GM12875 (cell line): ENCODE results near the gene EDEM3.
"Not testable (repeated sequence)": the region's sequence is repeated elsewhere in the genome, so short reads cannot be mapped to it uniquely, and the experiment has no call there.

Experiments used
- H3K4me3 ChIP-seq: one replicate; pipeline ENCODE4 v1.5.1; 2011; ENCODE audit warnings: low read depth, low read length, control low read depth
- CTCF ChIP-seq: IDR thresholded peaks from 2 replicates; pipeline ENCODE4 v1.5.1; 2011; ENCODE audit warnings: low read depth, mild to moderate bottlenecking, control low read depth, inconsistent platforms, low read length, moderate library complexity, borderline replicate concordance; ENCODE audit not compliant: insufficient read depth

Gene EDEM3

GRCh38 chr1:184792450-184792969 lies 37.9 kb upstream of the EDEM3 start:
- no peak overlapping the region for H3K4me3 ChIP-seq
- TF ChIP-seq CTCF, result no peak

- TF ChIP-seq CTCF, result no peak
- H3K4me3 ChIP-seq, result no peak overlapping the region
Measured at GRCh38 chr1:184791550-184791900, 36.9 kb upstream of the EDEM3 start.

- no peak overlapping the region for H3K4me3 ChIP-seq
- TF ChIP-seq CTCF, result no peak
Measured at GRCh38 chr1:184790642-184791549, 36.2 kb upstream of the EDEM3 start.

GRCh38 chr1:184789884-184790283 lies 35.2 kb upstream of the EDEM3 start:
- H3K4me3 ChIP-seq, result no peak overlapping the region
- TF ChIP-seq CTCF, result no peak

GRCh38 chr1:184788970-184789369 lies 34.3 kb upstream of the EDEM3 start:
- no peak for TF ChIP-seq CTCF
- H3K4me3 ChIP-seq, result no peak overlapping the region

- no peak for TF ChIP-seq CTCF
- H3K4me3 ChIP-seq, result no peak overlapping the region
Measured at GRCh38 chr1:184785529-184785928, 30.9 kb upstream of the EDEM3 start.

- H3K4me3 ChIP-seq, result not testable (repeated sequence)
Measured at GRCh38 chr1:184783723-184784122, 29.1 kb upstream of the EDEM3 start.
